K562 (cell line): Measurements from ENCODE around the gene TAC3. TPM values are rescaled to one million over a fixed set of nuclear protein-coding genes. Genes with fewer than 3 reads are reported as not detected.

Source experiments
- ATF6 ChIP-seq: sonication (generic); formaldehyde crosslinking; IDR thresholded peaks from 2 replicates; pipeline ENCODE4 v1.4.0; 2020; ENCODE audit warnings: mild to moderate bottlenecking, missing genetic modification reagents
- CXXC5 ChIP-seq: fragments of 250-450 bp; sonication (Bioruptor Pico); IDR thresholded peaks from 2 replicates; pipeline ENCODE4 v1.8.0; 2022; ENCODE audit warnings: inconsistent platforms, mild to moderate bottlenecking, moderate library complexity
- ETV6 ChIP-seq, 3 experiments: fragments of 150-350 bp in 1 of 3; sonication (generic) in 1 of 3; formaldehyde crosslinking in 1 of 3; IDR thresholded peaks; 2 replicates each; pipeline versions ENCODE4 v1.6.1 to v1.8.0; 2014 to 2022; ENCODE audit warnings: borderline replicate concordance in 2 of 3, low read depth in 2 of 3, antibody characterized with exemption in 1 of 3, low read length in 1 of 3, mild to moderate bottlenecking in 1 of 3, missing genetic modification reagents in 1 of 3
- HMG20B ChIP-seq: fragments of 250-450 bp; sonication (Bioruptor Pico); IDR thresholded peaks from 2 replicates; pipeline ENCODE4 v1.5.0; 2021; ENCODE audit warnings: mild to moderate bottlenecking
- NFRKB ChIP-seq: fragments of 450-650 bp; IDR thresholded peaks from 2 replicates; pipeline ENCODE4 v1.6.1; 2016; ENCODE audit warnings: low read depth
- PYGO2 ChIP-seq: fragments of 450-650 bp; IDR thresholded peaks from 2 replicates; pipeline ENCODE4 v1.6.1; 2016; ENCODE audit warnings: mild to moderate bottlenecking, missing genetic modification characterization, moderate library complexity, missing compliant biosample characterization
- RB1 ChIP-seq: fragments of 450-650 bp; IDR thresholded peaks from 2 replicates; pipeline ENCODE4 v1.6.1; 2017; ENCODE audit warnings: low read depth, mild to moderate bottlenecking
- SFPQ ChIP-seq: fragments of 200-400 bp; formaldehyde crosslinking; IDR thresholded peaks from 2 replicates; pipeline ENCODE4 v1.6.1; 2017; ENCODE audit warnings: mild to moderate bottlenecking, low read depth, low read length, moderate library complexity
- THAP12 ChIP-seq: fragments of 250-450 bp; sonication (Bioruptor Pico); IDR thresholded peaks from 2 replicates; pipeline ENCODE4 v1.9.0; 2021; ENCODE audit warnings: mild to moderate bottlenecking, inconsistent platforms
- USF1 ChIP-seq: sonication (generic); formaldehyde crosslinking; IDR thresholded peaks from 2 replicates; pipeline ENCODE4 v1.9.0; 2022; ENCODE audit warnings: mild to moderate bottlenecking, missing genetic modification reagents
- VEZF1 ChIP-seq: fragments of 200-800 bp; sonication (Bioruptor generic); IDR thresholded peaks from 2 replicates; pipeline ENCODE4 v1.6.1; 2017; ENCODE audit warnings: missing genetic modification characterization, missing compliant biosample characterization
- ZNF165 ChIP-seq: fragments of 250-450 bp; sonication (Bioruptor Pico); IDR thresholded peaks from 2 replicates; pipeline ENCODE4 v1.4.0; 2020; ENCODE audit warnings: borderline replicate concordance
- ZNF3 ChIP-seq: fragments of 250-450 bp; sonication (Bioruptor Pico); IDR thresholded peaks from 2 replicates; pipeline ENCODE4 v1.5.0; 2021; ENCODE audit warnings: mild to moderate bottlenecking, moderate library complexity
- ZNF398 ChIP-seq: fragments of 250-450 bp; sonication (Bioruptor Pico); IDR thresholded peaks from 2 replicates; pipeline ENCODE4 v1.8.0; 2021; ENCODE audit warnings: moderate library complexity, mild to moderate bottlenecking, inconsistent platforms
- ZNF586 ChIP-seq: fragments of 450-650 bp; formaldehyde crosslinking; conservative IDR thresholded peaks from 2 replicates; pipeline ENCODE4 v1.4.0; 2020; ENCODE audit warnings: mild to moderate bottlenecking, moderate library complexity
- polyA plus RNA-seq, 8 experiments: library from polyadenylated mRNA; depleted of rRNA in 4 of 8; stranded (reverse) in 5 of 8; unstranded in 3 of 8; fragments of >200 nt; fragmentation: Nextera tagmentation in 2 of 8; fragmentation: Illumina TruSeq in 1 of 8; extraction: Ambion mirVana in 2 of 8; extraction: Trizol in 1 of 8; gene quantifications; 2 replicates each; pipeline versions ENCODE4 v1.2.1 to v1.2.3, GENCODE V29; 2011 to 2014; ENCODE audit warnings: inconsistent platforms in 1 of 8, missing spikeins in 1 of 8
- total RNA-seq, 7 experiments: library from RNA; depleted of rRNA in 6 of 7; stranded (reverse); fragments of >200 nt in 6 of 7; fragmentation: Illumina TruSeq in 2 of 7; extraction: Trizol in 2 of 7; gene quantifications; 2 replicates each; pipeline versions ENCODE4 v1.2.1 to v1.2.3, GENCODE V29; 2011 to 2021; ENCODE audit warnings: low replicate concordance in 1 of 7

TAC3 gene
- total and polyA plus RNA-seq, 9 of the 15 experiments (the other 6 are each of a cell fraction or from before 2014, with no cell fraction given) = 0.29 to 2.8 (median 1.4) TPM

GRCh38 chr12:57005980-57006808 is 10.1 kb downstream of the TAC3 start, which contains the start of gene ZBTB39 (continued):
- no peak for TF ChIP-seq SFPQ
- no peak for TF ChIP-seq ZNF398
- no peak for TF ChIP-seq USF1
- no peak for TF ChIP-seq HMG20B (CRISPR knock-in tag)
- TF ChIP-seq CXXC5 (CRISPR knock-in tag) = peak; percentile 75
- TF ChIP-seq ETV6 (IDR thresholded peaks at IDR 0.05; ENCODE audit: borderline replicate concordance in 1 of 2, low read depth in 2 of 2, low read length in 1 of 2) = no peak
- TF ChIP-seq ETV6 (CRISPR knock-in tag; IDR thresholded peaks at IDR 0.05; ENCODE audit: borderline replicate concordance) = no peak
- TF ChIP-seq ATF6 (CRISPR knock-in tag) = no peak
- no peak for TF ChIP-seq PYGO2 (tag)
- no peak for TF ChIP-seq NFRKB
- TF ChIP-seq THAP12 = peak; percentile 52; the same call in 1 of the 2 replicates
- TF ChIP-seq RB1 = peak; percentile 64; the same call in 1 of the 2 replicates
- TF ChIP-seq VEZF1 (CRISPR knock-in tag) = peak; percentile 94
- no peak for TF ChIP-seq ZNF165
- no peak for TF ChIP-seq ZNF586
- no peak for TF ChIP-seq ZNF3 (CRISPR knock-in tag)
